ENCODE measurements around the gene VPS33A.

The VPS33A gene

DNA sequence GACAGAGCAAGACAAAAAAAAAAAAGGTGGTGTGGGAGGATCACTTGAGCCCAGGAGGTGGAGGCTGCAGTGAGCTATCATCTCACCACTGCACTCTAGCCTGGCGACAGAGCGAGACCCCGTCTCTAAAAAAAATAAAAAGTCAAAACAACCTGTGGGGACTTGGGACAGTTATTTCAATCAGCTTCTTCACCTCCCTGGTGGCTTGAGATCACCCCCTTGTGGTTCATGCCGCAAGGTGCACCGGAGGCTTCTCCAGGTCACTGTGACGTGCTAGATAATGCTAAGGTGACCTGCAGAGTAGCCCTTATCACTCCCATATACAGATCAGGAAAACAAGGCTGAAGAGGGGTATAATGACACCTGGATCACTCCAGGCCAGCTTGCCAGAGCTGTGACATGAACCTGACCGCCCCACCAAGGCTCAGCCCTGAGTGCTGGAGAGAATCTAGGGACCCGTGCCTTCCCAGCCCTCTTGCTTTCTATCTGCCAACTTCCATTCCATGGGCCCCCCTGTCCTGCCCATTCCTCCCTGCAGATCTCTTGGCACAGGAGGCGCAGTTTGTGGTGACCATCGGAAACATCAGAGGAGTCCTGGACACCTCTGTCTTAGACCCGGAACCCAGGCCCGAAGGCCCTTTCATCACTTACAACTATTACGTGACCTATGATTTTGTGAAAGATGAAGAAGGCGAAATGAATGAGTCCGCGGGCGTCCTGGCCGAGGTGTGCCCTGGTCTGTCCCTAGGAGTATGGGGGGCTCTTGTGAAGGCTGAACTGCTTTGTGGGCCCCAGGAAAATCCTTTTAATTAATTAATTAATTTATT, 75.2 kb downstream of the VPS33A start:
- H3K4me3 ChIP-seq (ENCODE audit: low read length): no peak overlapping the region
- no peak overlapping the region for H3K9ac ChIP-seq (ENCODE audit: low read length)
- H3K36me3 ChIP-seq (replicated peaks; ENCODE audit: low read depth, low read length): no peaks in the 10 kb centered on the region
- H3K4me1 ChIP-seq (ENCODE audit: low read length): no peaks in the 10 kb centered on the region
- H3K27me3 ChIP-seq (ENCODE audit: low read depth, low read length): peaks cover 6% of the 10 kb centered on the region; the same call in 1 of the 2 replicates
- H2AFZ ChIP-seq (ENCODE audit: low read depth, low read length): no peak overlapping the region
- H3K4me2 ChIP-seq (ENCODE audit: low read length): peak overlapping the region; percentile 24
- no peaks in the 10 kb centered on the region for H4K20me1 ChIP-seq (ENCODE audit: insufficient read depth, low read length)
- H3K9me3 ChIP-seq (ENCODE audit: insufficient read depth, low read length): no peaks in the 10 kb centered on the region
- TF ChIP-seq, protein P1, sequence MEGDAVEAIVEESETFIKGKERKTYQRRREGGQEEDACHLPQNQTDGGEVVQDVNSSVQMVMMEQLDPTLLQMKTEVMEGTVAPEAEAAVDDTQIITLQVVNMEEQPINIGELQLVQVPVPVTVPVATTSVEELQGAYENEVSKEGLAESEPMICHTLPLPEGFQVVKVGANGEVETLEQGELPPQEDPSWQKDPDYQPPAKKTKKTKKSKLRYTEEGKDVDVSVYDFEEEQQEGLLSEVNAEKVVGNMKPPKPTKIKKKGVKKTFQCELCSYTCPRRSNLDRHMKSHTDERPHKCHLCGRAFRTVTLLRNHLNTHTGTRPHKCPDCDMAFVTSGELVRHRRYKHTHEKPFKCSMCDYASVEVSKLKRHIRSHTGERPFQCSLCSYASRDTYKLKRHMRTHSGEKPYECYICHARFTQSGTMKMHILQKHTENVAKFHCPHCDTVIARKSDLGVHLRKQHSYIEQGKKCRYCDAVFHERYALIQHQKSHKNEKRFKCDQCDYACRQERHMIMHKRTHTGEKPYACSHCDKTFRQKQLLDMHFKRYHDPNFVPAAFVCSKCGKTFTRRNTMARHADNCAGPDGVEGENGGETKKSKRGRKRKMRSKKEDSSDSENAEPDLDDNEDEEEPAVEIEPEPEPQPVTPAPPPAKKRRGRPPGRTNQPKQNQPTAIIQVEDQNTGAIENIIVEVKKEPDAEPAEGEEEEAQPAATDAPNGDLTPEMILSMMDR (IDR thresholded peaks at IDR 0.05; ENCODE audit: low read depth, low read length): peak; percentile 88
- no peak for TF ChIP-seq EZH2phosphoT487 (IDR thresholded peaks at IDR 0.05; ENCODE audit: low read depth)
- H3K27ac ChIP-seq (ENCODE audit: low read length): no peak overlapping the region
- no peaks in the 10 kb centered on the region for H3K79me2 ChIP-seq (ENCODE audit: low read length)

DNA sequence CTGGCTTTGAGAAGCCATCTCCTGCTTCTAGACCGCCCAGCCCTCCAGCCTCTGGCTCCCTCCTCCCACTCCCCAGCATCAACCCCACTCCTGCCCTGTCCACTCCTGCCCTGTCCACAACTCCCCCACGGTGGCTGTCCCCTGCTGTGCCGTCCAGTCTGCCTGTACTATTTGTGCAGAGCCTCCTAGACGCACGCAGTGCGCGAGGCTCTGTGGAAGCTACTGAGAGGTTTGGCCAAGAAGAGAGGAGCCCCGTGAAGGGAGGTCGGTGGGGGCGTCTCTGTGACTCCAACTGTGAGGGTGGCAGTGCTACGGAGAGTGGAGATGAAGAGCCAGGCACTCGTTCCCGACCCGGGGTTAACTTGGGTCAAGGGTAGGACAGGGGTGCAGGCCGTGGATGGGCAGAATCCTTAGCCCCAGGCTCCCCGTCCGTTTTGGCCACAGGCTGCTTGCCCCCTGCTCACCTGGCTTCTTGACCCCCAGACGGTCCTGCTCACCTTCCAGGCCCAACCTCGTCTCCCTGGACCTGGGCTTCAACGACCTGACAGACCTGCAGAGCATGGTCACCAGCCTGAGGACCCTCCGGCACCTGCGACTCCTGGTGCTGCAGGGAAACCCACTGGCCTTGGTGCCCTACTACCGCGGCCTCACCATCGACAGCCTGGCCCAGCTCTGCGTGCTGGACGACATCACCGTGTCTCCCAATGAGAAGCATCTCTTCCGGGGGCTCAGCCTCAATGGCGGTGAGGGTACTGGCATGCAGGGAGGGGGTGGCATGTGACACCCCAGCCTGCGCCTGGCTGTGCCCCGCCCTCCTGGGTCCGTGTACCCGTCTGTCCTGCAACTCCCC, 76.4 kb downstream of the VPS33A start:
- H3K27ac ChIP-seq (ENCODE audit: low read length): no peak overlapping the region
- TF ChIP-seq, protein P1 (IDR thresholded peaks at IDR 0.05; ENCODE audit: low read depth, low read length): no peak
- no peak for TF ChIP-seq EZH2phosphoT487 (IDR thresholded peaks at IDR 0.05; ENCODE audit: low read depth)
- no peaks in the 10 kb centered on the region for H3K79me2 ChIP-seq (ENCODE audit: low read length)
- H3K9me3 ChIP-seq (ENCODE audit: insufficient read depth, low read length): no peaks in the 10 kb centered on the region
- H2AFZ ChIP-seq (ENCODE audit: low read depth, low read length): no peak overlapping the region
- H3K4me2 ChIP-seq (ENCODE audit: low read length): no peak overlapping the region
- no peak overlapping the region for H3K9ac ChIP-seq (ENCODE audit: low read length)
- H3K4me3 ChIP-seq (ENCODE audit: low read length): no peak overlapping the region
- no peaks in the 10 kb centered on the region for H4K20me1 ChIP-seq (ENCODE audit: insufficient read depth, low read length)
- H3K27me3 ChIP-seq (ENCODE audit: low read depth, low read length): peaks cover 3% of the 10 kb centered on the region; the same call in 1 of the 2 replicates
- H3K4me1 ChIP-seq (ENCODE audit: low read length): no peaks in the 10 kb centered on the region
- no peaks in the 10 kb centered on the region for H3K36me3 ChIP-seq (replicated peaks; ENCODE audit: low read depth, low read length)

DNA sequence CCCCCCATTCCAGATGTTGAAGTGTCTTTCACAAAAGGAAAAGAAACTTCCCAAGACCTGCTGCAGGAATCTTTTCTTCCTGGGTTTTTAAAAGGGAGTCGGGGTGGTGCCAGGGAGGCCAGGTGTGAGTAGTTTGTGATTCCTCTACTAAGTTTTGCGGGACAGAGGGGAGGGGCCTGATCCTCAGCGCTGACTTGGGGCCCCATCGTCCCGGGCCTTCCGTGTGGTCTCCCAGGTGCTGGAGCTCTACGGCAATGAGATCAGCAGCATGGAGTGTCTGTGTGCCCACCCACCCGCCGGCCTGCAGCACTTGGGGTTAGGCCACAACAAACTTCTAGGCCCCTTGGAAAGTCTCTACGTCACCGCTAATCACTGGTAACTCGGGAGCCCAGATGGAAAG, 78.8 kb downstream of the VPS33A start:
- Histone ChIP-seq H3K36me3 (replicated peaks; ENCODE audit: low read depth, low read length) (no peaks in the 10 kb centered on the region), H3K79me2 (ENCODE audit: low read length) (no peaks in the 10 kb centered on the region), H3K4me1 (ENCODE audit: low read length) (0 out of 2 replicates have a peak, but pooled peaks cover 3% of the 10 kb centered on the region), H3K27ac (ENCODE audit: low read length) (no peak overlapping the region), H3K27me3 (ENCODE audit: low read depth, low read length) (no peaks in the 10 kb centered on the region), H2AFZ (ENCODE audit: low read depth, low read length) (no peak overlapping the region), H3K4me2 (ENCODE audit: low read length) (no peak overlapping the region), H3K4me3 (ENCODE audit: low read length) (no peak overlapping the region), H3K9ac (ENCODE audit: low read length) (no peak overlapping the region), H4K20me1 (ENCODE audit: insufficient read depth, low read length) (no peaks in the 10 kb centered on the region), H3K9me3 (ENCODE audit: insufficient read depth, low read length) (no peaks in the 10 kb centered on the region)
- TF ChIP-seq, protein P1 (IDR thresholded peaks at IDR 0.05; ENCODE audit: low read depth, low read length): no peak
- no peak for TF ChIP-seq EZH2phosphoT487 (IDR thresholded peaks at IDR 0.05; ENCODE audit: low read depth)
